GM18498 (cell line): ENCODE data around the gene TASOR2.

Experiments used
- ATAC-seq: cut with Tn5 transposase; IDR thresholded peaks from one replicate; pipeline ENCODE4 v1.9.1; 2021; ENCODE audit warnings: mild to moderate bottlenecking, moderate library complexity; ENCODE audit not compliant: unreplicated experiment

The TASOR2 gene

GRCh38 chr10:5656737-5657579 is 27.7 kb upstream of the TASOR2 start:
- no peak for ATAC-seq

GRCh38 chr10:5658871-5659618 is 25.6 kb upstream of the TASOR2 start:
- no peak for ATAC-seq

GRCh38 chr10:5659702-5660528 is 24.7 kb upstream of the TASOR2 start:
- ATAC-seq = peak; percentile 58

- ATAC-seq = no peak
Observed at GRCh38 chr10:5661043-5661442, 23.6 kb upstream of the TASOR2 start.

- ATAC-seq = no peak
Observed at GRCh38 chr10:5662708-5663579, 21.7 kb upstream of the TASOR2 start.

- no peak for ATAC-seq
Observed at GRCh38 chr10:5663692-5664427, 20.8 kb upstream of the TASOR2 start.

- ATAC-seq = no peak
Observed at GRCh38 chr10:5665373-5666007, 19.1 kb upstream of the TASOR2 start.

GRCh38 chr10:5666008-5666840 is 18.4 kb upstream of the TASOR2 start, which contains the start of gene ASB13:
Gene ASB13, minus strand, starts transcription at chr10:5666595. Its CDS starts 44 bp downstream, at chr10:5666551.
- ATAC-seq = peak; percentile 74

GRCh38 chr10:5666841-5667630 is 17.6 kb upstream of the TASOR2 start:
- no peak for ATAC-seq

- no peak for ATAC-seq
Observed at GRCh38 chr10:5668429-5668828, 16.2 kb upstream of the TASOR2 start.

GRCh38 chr10:5669604-5670003 is 15.0 kb upstream of the TASOR2 start:
- ATAC-seq = no peak

- ATAC-seq = no peak
Observed at GRCh38 chr10:5670662-5671375, 13.8 kb upstream of the TASOR2 start.

GRCh38 chr10:5678397-5679036 is 6.1 kb upstream of the TASOR2 start:
- ATAC-seq = no peak

- no peak for ATAC-seq
Observed at GRCh38 chr10:5679037-5679435, 5.6 kb upstream of the TASOR2 start.

GRCh38 chr10:5679606-5680005 is 5.0 kb upstream of the TASOR2 start:
- ATAC-seq = no peak

GRCh38 chr10:5681930-5682329 is 2.7 kb upstream of the TASOR2 start:
- ATAC-seq = no peak
